Esophagus squamous epithelium (tissue), 4 donors: Measurements from ENCODE around the gene ZDHHC18.

Experiments used
- CTCF ChIP-seq, 6 experiments: fragments of 450-650 bp in 4 of 6; fragments of 200-600 bp in 2 of 6; sonication (generic) in 2 of 6; IDR thresholded peaks; one replicate each; pipeline ENCODE4 v1.5.1; 2016 to 2019; ENCODE audit warnings: antibody characterized with exemption in 6 of 6, mild to moderate bottlenecking in 4 of 6, moderate library complexity in 4 of 6
- POLR2A ChIP-seq, 4 donors: fragments of 450-650 bp; IDR thresholded peaks; one replicate each; pipeline ENCODE4 v1.6.1; 2017; ENCODE audit warnings: antibody characterized with exemption in 4 of 4, mild to moderate bottlenecking in 4 of 4, moderate library complexity in 3 of 4

GRCh38 chr1:26788836-26789611 is 37.5 kb upstream of the ZDHHC18 start:
- TF ChIP-seq CTCF (IDR thresholded peaks at IDR 0.05) (peak; percentile 94 to 99 (median 98)), POLR2A (IDR thresholded peaks at IDR 0.05) (peak in 1 of 4 donors; percentile 21)
